Muscle of leg (tissue), 11 donors: Measurements from ENCODE around the gene DBR1. TPM values are rescaled to one million over a fixed set of nuclear protein-coding genes. Genes with fewer than 3 reads are reported as not detected.
A peak's percentile ranks its signal among the peaks of the same experiment; 100 is the strongest.

Experiments used
- DNase-seq: peaks from one replicate; pipeline ENCODE4 v3.0.0; 2013
- H3K27ac ChIP-seq: one replicate; pipeline ENCODE4 v1.5.1; 2013; ENCODE audit warnings: mild to moderate bottlenecking, low read length, control low read depth
- H3K27me3 ChIP-seq: one replicate; pipeline ENCODE4 v1.6.1; 2013; ENCODE audit warnings: low read length; ENCODE audit not compliant: control insufficient read depth, insufficient read depth
- H3K36me3 ChIP-seq: one replicate; pipeline ENCODE4 v1.6.1; 2013; ENCODE audit warnings: low read length; ENCODE audit not compliant: control insufficient read depth, insufficient read depth
- H3K4me1 ChIP-seq: one replicate; pipeline ENCODE4 v1.6.1; 2013; ENCODE audit warnings: low read length; ENCODE audit not compliant: control insufficient read depth, insufficient read depth
- H3K4me3 ChIP-seq: one replicate; pipeline ENCODE4 v1.5.1; 2013; ENCODE audit warnings: low read length, control low read depth
- H3K9me3 ChIP-seq: replicated peaks from 2 replicates; pipeline ENCODE4 v1.6.1; 2013; ENCODE audit warnings: low read depth, low read length; ENCODE audit not compliant: control insufficient read depth
- WGBS: methylation state at CpG from one replicate; pipeline ENCODE4 v1.1.5; 2013; ENCODE audit warnings: missing lambda C conversion rate; ENCODE audit not compliant: insufficient coverage; 5-methylcytosine and 5-hydroxymethylcytosine counted together
- polyA plus RNA-seq, 8 donors: library from polyadenylated mRNA; unstranded; fragments of 120-200 nt; gene quantifications; one replicate each; pipeline versions ENCODE4 v1.2.1 to v1.2.3, GENCODE V29; 2013; ENCODE audit warnings: inconsistent platforms in 1 of 8, low replicate concordance in 1 of 8; ENCODE audit not compliant: insufficient read length in 8 of 8, insufficient read depth in 1 of 8
- total RNA-seq: library from RNA; stranded (reverse); fragments of 120-200 nt; gene quantifications from one replicate; pipeline ENCODE4 v1.2.4, GENCODE V29; 2013

DBR1 gene
- total and polyA plus RNA-seq, 9 donors, result 8.7 to 12.0 (median 9.5) TPM

DNA sequence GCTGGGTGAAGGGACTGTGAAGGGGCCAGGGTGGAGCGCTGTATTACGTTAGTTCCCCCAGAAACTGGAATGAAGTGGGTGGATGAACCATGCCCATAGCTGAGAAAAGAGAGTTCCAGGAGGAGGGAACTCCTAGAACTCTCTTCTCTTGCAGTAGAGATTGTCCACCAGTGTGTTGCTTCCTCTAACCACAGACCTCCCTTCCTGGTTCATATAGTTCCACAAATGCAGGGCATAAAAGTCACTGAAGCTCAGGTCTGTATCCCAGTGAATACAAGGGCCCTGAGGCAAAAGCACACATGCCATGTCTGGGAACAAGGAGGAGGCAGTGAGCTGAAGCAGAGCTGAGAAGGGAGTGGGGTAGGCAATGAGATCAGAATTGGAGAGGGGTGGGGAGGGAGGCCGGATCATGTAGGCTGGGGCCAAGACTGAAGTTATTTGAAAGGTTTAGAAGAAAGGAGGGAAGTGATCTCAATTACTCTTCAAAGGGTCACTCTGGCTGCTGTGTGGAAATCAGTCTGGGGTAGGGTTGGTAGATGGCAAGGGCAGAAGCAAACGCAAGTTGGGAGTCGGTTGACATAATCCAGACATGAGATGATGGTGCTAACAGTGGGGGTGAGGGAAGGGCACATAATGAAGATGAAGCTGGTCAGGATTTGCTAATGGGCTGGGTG is 49.0 kb downstream of the DBR1 start:
- Histone ChIP-seq H3K4me3 (no peak overlapping the region), H3K4me1 (peaks cover 9% of the 10 kb centered on the region), H3K36me3 (no peaks in the 10 kb centered on the region), H3K27me3 (no peaks in the 10 kb centered on the region), H3K9me3 (peaks cover 2% of the 10 kb centered on the region), H3K27ac (no peak overlapping the region)
- peak; percentile 42 for DNase-seq
- 20% methylated on average over 5 of the region's 5 CpGs for WGBS

DNA sequence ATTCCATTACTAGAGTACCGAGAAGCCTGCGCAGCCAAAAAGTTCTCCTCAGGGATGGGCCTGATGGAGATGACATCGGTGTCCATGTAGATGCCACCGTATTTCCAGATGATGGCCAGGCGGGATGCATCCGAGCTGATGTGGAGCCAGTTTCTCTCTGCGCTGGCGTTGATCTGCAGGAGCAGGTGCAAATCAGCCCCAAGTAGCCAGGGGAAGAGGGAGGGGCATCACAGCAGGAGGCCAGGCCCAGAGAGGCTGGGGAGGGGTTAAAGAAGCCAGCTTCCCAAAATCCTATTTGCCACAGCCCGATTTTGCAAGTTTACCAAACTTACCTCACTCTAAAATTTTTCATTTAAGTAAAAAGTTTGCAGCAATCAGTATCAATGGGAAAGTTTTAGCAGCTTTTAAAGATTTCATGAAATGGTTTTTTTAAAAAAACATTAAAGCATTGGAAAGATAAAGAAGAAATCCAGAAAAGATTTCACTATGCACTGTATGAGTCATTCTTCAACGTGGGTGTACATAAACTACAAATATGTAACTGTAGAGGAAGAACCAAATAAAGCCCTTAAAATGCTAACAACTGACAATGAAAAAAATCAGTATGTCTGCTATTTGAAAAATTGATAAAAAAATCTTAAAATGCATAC is 49.9 kb downstream of the DBR1 start:
- no peaks in the 10 kb centered on the region for H3K36me3 ChIP-seq
- H3K4me3 ChIP-seq, result no peak overlapping the region
- H3K27ac ChIP-seq, result no peak overlapping the region
- peak; percentile 66 for DNase-seq
- H3K27me3 ChIP-seq, result no peaks in the 10 kb centered on the region
- peaks cover 2% of the 10 kb centered on the region for H3K9me3 ChIP-seq
- peaks cover 9% of the 10 kb centered on the region for H3K4me1 ChIP-seq
- 79% methylated on average over 5 of the region's 10 CpGs for WGBS

DNA sequence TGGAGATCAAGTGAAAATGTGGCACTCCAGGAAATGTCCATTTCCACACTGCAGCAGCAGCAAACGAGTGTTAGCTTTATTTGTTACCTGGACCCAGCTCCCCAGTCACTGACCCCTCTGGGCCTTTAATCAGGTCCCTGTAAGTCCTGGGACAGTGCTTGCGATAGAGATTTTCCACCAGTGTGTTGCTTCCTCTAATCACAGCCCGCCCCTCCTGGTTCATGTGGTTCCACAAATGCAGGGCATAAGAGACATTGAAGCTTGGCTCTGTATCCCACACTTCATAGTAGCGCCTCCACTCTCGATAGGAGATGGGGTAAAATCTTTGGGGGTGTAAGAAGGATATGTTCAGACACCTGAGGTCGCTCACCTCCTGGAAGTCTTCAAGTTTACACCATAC is 50.5 kb downstream of the DBR1 start:
- H3K4me3 ChIP-seq, result no peak overlapping the region
- peaks cover 9% of the 10 kb centered on the region for H3K4me1 ChIP-seq
- 75% methylated on average over 2 of the region's 6 CpGs for WGBS
- peaks cover 2% of the 10 kb centered on the region for H3K9me3 ChIP-seq
- H3K27ac ChIP-seq, result no peak overlapping the region
- H3K27me3 ChIP-seq, result no peaks in the 10 kb centered on the region
- no peaks in the 10 kb centered on the region for H3K36me3 ChIP-seq
- DNase-seq, result no peak

DNA sequence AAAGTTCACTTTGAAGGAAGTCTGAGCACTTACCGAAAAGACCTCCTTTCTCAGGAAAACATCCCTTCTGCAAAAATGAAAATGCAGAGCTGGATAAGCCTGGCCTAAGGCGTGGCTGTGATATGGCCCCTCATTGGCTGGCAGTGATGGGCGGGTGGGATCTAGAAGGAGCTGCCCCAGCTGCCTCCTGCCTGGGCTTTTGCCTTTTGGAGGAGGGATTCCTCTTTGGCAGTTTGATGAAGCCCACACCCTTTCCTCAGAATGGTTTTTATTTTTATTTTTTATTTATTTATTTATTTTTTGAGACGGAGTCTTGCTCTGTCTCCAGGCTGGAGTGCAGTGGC is 55.3 kb downstream of the DBR1 start:
- no peak for DNase-seq
- H3K27me3 ChIP-seq, result no peaks in the 10 kb centered on the region
- H3K4me1 ChIP-seq, result peaks cover 11% of the 10 kb centered on the region

DNA sequence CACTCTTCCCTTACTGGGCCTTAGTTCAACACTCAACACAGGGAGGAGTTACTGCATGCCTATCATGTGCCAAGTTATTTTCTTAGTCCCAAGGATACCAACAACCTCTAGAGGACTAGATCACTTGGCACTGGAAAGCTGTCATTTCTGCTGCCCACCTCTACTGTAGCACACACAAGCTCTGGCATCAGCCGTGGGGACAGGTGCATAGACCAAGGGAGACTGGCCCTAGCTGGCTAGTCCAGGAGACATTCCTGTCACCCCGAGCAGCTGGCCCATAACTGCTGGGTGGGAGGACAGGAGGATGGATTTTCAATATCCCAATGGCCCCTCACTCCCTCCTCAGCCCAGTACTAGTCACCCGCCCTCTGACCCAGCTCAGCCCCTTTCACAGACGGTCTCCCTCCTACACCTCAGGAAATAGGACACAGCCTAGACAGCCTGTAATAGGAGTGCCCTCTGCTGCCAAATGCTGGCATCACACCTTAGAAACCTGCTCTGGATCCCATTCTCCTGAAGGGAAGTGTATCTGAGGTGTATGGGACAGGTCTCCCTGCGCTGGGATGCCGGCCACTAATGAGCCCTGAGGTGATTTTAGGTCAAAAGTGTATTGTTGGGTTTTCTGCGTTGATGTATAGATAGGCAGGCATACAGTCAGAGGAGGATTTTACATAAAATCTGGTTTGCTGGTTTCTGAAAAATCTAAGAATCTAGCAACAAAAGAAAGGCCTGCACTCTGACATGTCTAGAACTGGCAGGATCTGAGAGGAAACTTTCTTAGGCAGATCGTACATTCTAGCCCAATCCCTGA is 55.9 kb downstream of the DBR1 start:
- no peak overlapping the region for H3K27ac ChIP-seq
- H3K4me1 ChIP-seq, result peaks cover 16% of the 10 kb centered on the region
- WGBS, result 32% methylated on average over 6 of the region's 8 CpGs
- DNase-seq, result peak; percentile 77
- H3K4me3 ChIP-seq, result no peak overlapping the region
- peaks cover 2% of the 10 kb centered on the region for H3K9me3 ChIP-seq
- no peaks in the 10 kb centered on the region for H3K36me3 ChIP-seq
- no peaks in the 10 kb centered on the region for H3K27me3 ChIP-seq

More for the DNA sequence above, 55.3 kb downstream of the DBR1 start:
- H3K9me3 ChIP-seq, result peaks cover 2% of the 10 kb centered on the region
- no CpG with 5 or more reads among the region's 4 CpGs for WGBS
- H3K4me3 ChIP-seq, result no peak overlapping the region
- no peak overlapping the region for H3K27ac ChIP-seq
- no peaks in the 10 kb centered on the region for H3K36me3 ChIP-seq

DNA sequence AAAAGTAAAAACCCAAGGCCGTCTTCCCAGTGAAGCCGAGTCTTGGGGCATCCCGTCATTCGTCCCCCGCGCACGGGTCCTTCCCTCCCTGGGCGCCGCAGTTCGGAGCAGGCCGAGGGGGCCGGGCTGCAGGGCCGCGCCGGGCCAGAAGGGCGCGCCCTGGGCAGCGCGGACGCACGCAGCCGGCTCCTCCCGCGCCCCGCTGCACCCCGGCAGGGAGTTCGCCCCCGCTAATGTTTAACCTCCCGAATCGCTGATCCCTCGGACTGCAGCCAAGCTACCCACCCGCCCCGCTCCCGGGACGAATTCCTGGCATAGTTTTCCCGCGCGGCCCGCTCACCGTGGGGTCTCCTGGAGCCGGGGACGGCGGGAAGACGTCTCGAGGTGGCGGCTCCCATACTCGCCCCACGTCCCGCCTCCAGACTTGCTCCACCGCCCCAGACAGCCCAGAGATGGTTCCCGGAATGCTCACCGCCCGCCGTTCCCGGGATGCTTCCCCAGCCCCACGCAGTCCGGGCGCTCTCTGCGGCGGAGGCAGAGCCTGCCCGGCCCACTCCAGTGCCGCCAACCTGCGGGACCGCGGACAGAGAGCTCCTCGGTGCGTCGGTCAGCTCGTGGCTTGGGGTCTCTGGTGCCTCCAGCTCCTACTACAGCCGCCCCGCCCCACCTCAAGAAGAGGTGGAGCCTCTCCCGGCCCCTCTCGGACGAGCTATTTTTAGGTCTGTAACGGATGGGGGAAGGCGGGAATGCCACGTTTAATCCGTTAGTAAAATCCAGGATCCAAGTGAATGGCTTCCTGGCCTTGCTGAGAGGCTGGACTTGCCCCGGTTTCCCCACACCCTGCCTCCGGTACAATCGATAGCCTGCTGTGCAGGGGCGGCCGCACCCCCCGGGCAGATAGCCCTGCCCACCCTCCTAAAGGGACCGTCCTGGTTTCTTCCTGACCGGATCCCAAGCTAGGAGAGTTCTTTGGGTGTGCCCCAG is 59.4 kb downstream of the DBR1 start, which contains the start of gene DZIP1L:
TSS of gene DZIP1L (minus strand) at position 621 of the 984 bp plus-strand sequence. CDS start 11,637 bp downstream, outside the sequence.
- 0% methylated on average over 78 of the region's 86 CpGs for WGBS
- Histone ChIP-seq H3K9me3 (no peaks in the 10 kb centered on the region), H3K27ac (peak within 1 kb of the TSS; percentile 93), H3K36me3 (peaks cover 10% of the 10 kb centered on the region), H3K27me3 (no peaks in the 10 kb centered on the region), H3K4me3 (peak within 1 kb of the TSS; percentile 74), H3K4me1 (peaks cover 16% of the 10 kb centered on the region)
- peak; percentile 92 for DNase-seq

DNA sequence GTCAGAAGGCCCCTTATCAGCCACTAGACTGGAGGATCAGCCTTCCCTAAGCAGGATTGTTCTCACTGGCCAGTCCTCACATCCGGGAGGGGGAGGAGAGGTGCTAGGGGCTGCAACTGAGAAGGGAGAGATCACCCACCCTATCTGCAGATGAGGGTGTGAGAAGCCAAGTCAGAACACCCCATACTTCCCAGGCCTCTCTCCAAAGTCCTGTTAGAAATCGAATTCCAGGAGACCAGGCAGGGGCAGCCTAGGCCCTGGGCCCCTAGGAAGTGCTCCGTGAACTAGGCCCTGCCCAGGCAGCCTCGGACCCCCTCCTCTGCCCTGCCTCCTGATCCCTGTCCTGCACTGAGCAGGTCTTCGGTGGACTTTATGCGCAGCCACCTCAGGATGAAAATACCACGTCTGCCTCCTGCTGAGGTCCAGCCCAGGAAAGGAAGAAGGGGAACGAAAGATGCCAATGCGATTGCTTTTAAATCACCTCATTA is 60.2 kb downstream of the DBR1 start:
- peak; percentile 55 for DNase-seq
- Histone ChIP-seq H3K36me3 (peaks cover 10% of the 10 kb centered on the region), H3K27ac (peak overlapping the region; percentile 93), H3K4me3 (peak overlapping the region; percentile 74), H3K4me1 (peaks cover 16% of the 10 kb centered on the region), H3K27me3 (no peaks in the 10 kb centered on the region), H3K9me3 (no peaks in the 10 kb centered on the region)
- WGBS, result 4% methylated on average over 4 of the region's 9 CpGs

DNA sequence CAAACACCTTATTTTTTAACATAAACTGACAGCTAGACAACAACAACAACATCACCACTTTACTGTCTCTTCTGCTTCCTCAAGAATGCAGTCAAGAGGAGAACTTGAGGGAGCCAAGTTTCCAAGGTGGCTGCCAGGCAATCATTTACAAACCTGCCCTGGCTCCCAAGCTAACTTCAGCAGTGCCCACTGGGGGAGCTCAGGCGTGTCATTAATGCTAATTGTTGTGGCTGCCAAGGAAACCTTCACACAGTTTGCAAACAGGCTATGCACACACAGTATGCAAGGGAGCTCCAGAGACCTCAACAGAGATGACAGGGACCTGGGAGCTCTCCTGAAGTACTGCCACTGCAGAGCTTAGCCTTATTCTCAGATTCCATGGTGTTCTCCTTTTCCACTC is 61.4 kb downstream of the DBR1 start:
- WGBS, result no CpG with 5 or more reads among the region's 1 CpG
- DNase-seq, result no peak
- Histone ChIP-seq H3K27ac (no peak overlapping the region), H3K36me3 (peaks cover 10% of the 10 kb centered on the region), H3K4me1 (peaks cover 9% of the 10 kb centered on the region), H3K4me3 (no peak overlapping the region), H3K9me3 (no peaks in the 10 kb centered on the region), H3K27me3 (no peaks in the 10 kb centered on the region)

DNA sequence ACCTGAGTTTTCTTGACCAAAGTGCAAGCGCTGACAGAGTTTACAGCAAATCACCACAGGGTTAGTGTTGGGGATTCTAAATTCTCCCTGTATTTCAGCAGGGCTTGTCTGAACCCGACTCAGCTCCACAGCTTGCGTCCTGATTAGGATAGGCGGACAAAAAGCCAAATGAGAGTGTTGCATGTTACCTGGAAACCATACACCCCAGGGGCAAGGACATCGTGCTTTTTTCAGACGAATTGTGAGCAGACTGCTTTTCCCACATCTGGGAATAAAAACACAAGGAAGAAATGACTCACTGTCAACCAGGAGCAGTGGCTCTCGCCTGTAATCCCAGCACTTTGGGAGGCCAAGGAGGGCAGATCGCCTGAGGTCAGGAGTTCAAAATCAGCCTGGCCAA is 62.4 kb downstream of the DBR1 start:
- Histone ChIP-seq H3K4me1 (peaks cover 9% of the 10 kb centered on the region), H3K27ac (no peak overlapping the region), H3K27me3 (no peaks in the 10 kb centered on the region), H3K36me3 (peaks cover 10% of the 10 kb centered on the region), H3K4me3 (no peak overlapping the region), H3K9me3 (no peaks in the 10 kb centered on the region)
- WGBS, result 53% methylated on average over 4 of the region's 8 CpGs
- DNase-seq, result no peak
